HCT116 (cell line): ENCODE measurements around the gene RNF7.

Experiments used
- JUND ChIP-seq: IDR thresholded peaks from 2 replicates; pipeline ENCODE4 v1.6.1; 2012
- POLR2A ChIP-seq: IDR thresholded peaks from 2 replicates; pipeline ENCODE4 v1.7.0; 2011; ENCODE audit warnings: borderline replicate concordance; ENCODE audit not compliant: insufficient read depth, insufficient read length; ENCODE audit errors: extremely low read depth
- POLR2AphosphoS5 ChIP-seq: IDR thresholded peaks from 2 replicates; pipeline ENCODE4 v1.6.1; 2011; ENCODE audit warnings: mild to moderate bottlenecking, low read depth, low read length, moderate library complexity
- RAD21 ChIP-seq: IDR thresholded peaks from 2 replicates; pipeline ENCODE4 v1.6.1; 2012; ENCODE audit warnings: low read depth, mild to moderate bottlenecking
- SP1 ChIP-seq: IDR thresholded peaks from 2 replicates; pipeline ENCODE4 v1.6.1; 2012; ENCODE audit warnings: low read depth
- TCF7L2 ChIP-seq: IDR thresholded peaks from 2 replicates; pipeline ENCODE4 v1.7.0; 2011; ENCODE audit warnings: borderline replicate concordance, inconsistent platforms; ENCODE audit not compliant: insufficient read depth, insufficient read length; ENCODE audit errors: extremely low read depth
- ZFX ChIP-seq: fragments of 450-650 bp; IDR thresholded peaks from 2 replicates; pipeline ENCODE4 v1.6.1; 2017
- TF ChIP-seq, protein P1 (sequence below): IDR thresholded peaks from 2 replicates; pipeline ENCODE4 v1.6.1; 2012
- TF ChIP-seq, protein P2 (sequence below): IDR thresholded peaks from 2 replicates; pipeline ENCODE4 v1.6.1; 2012

DNA sequence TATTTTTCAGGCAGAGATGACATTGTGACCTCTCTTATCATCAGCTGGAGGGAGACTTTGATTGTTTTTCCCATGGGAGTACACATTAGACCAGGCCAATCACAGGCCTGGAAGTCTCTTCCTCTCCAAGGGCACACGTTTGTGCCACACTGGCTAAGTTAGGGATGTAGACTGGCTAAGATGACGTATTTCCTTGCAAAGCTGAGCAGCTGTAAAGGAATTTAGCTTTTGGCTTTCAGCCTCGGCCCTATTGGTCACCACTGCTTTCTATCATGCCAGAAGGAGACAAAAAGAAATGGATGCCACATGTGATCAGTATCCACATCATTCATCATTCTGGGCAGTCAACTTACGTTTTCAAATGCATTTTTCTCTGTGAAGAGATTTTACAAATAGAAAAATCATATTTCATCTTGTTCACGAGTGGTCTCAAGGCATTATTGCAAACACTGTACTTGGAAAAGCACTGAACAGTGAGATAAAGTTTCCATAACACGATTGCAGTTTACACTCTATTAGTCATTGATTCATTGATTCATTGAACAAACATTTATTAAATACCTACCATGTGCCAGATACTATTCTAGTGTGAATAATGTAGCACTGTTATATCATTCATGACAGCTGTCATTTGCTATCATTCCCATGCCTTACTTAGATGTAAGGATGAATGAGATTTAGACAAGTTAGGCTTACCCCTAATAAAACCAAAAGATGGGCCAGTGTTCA is 27.0 kb upstream of the RNF7 start:
- no peak for TF ChIP-seq TCF7L2
- TF ChIP-seq POLR2AphosphoS5, result no peak
- TF ChIP-seq, protein P1, sequence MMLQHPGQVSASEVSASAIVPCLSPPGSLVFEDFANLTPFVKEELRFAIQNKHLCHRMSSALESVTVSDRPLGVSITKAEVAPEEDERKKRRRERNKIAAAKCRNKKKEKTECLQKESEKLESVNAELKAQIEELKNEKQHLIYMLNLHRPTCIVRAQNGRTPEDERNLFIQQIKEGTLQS, result no peak
- no peak for TF ChIP-seq ZFX
- TF ChIP-seq RAD21, result no peak
- TF ChIP-seq JUND, result no peak
- TF ChIP-seq, protein P2, sequence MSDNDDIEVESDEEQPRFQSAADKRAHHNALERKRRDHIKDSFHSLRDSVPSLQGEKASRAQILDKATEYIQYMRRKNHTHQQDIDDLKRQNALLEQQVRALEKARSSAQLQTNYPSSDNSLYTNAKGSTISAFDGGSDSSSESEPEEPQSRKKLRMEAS, result no peak
- no peak for TF ChIP-seq SP1
- no peak for TF ChIP-seq POLR2A
